Ishikawa (cell line): ENCODE measurements around the gene RASSF4.

Source experiments
- CEBPB ChIP-seq: IDR thresholded peaks from 2 replicates; pipeline ENCODE4 v1.6.1; 2012
- CREB1 ChIP-seq: IDR thresholded peaks from 2 replicates; pipeline ENCODE4 v1.6.1; 2012; ENCODE audit warnings: low read depth
- EGR1 ChIP-seq: IDR thresholded peaks from 2 replicates; pipeline ENCODE4 v1.6.1; 2012
- EP300 ChIP-seq: IDR thresholded peaks from 2 replicates; pipeline ENCODE4 v1.6.1; 2012; ENCODE audit warnings: borderline replicate concordance
- FOXM1 ChIP-seq: IDR thresholded peaks from 2 replicates; pipeline ENCODE4 v1.6.1; 2012; ENCODE audit warnings: low read depth, borderline replicate concordance
- NFIC ChIP-seq: IDR thresholded peaks from 2 replicates; pipeline ENCODE4 v1.6.1; 2012
- RAD21 ChIP-seq: IDR thresholded peaks from 2 replicates; pipeline ENCODE4 v1.6.1; 2012; ENCODE audit warnings: low read depth
- REST ChIP-seq: IDR thresholded peaks from 2 replicates; pipeline ENCODE4 v1.6.1; 2012; ENCODE audit warnings: low read depth, mild to moderate bottlenecking
- TAF1 ChIP-seq: IDR thresholded peaks from 2 replicates; pipeline ENCODE4 v1.6.1; 2012; ENCODE audit warnings: low read depth, mild to moderate bottlenecking
- TCF12 ChIP-seq: IDR thresholded peaks from 2 replicates; pipeline ENCODE4 v1.6.1; 2012; ENCODE audit warnings: low read depth
- TEAD4 ChIP-seq: IDR thresholded peaks from 2 replicates; pipeline ENCODE4 v1.6.1; 2012
- USF1 ChIP-seq: IDR thresholded peaks from 2 replicates; pipeline ENCODE4 v1.6.1; 2012
- YY1 ChIP-seq: IDR thresholded peaks from 2 replicates; pipeline ENCODE4 v1.6.1; 2012; ENCODE audit warnings: low read depth
- ZBTB7A ChIP-seq: IDR thresholded peaks from 2 replicates; pipeline ENCODE4 v1.6.1; 2012; ENCODE audit warnings: low read depth
- TF ChIP-seq, protein P1 (sequence below): IDR thresholded peaks from 2 replicates; pipeline ENCODE4 v1.6.1; 2012

The RASSF4 gene

GRCh38 chr10:44950326-44951225 lies 9.0 kb upstream of the RASSF4 start:
- no peak for TF ChIP-seq FOXM1
- no peak for TF ChIP-seq CREB1
- TF ChIP-seq NFIC = no peak
- TF ChIP-seq RAD21 = no peak
- TF ChIP-seq TCF12 = no peak
- no peak for TF ChIP-seq YY1
- no peak for TF ChIP-seq REST
- no peak for TF ChIP-seq EGR1

DNA sequence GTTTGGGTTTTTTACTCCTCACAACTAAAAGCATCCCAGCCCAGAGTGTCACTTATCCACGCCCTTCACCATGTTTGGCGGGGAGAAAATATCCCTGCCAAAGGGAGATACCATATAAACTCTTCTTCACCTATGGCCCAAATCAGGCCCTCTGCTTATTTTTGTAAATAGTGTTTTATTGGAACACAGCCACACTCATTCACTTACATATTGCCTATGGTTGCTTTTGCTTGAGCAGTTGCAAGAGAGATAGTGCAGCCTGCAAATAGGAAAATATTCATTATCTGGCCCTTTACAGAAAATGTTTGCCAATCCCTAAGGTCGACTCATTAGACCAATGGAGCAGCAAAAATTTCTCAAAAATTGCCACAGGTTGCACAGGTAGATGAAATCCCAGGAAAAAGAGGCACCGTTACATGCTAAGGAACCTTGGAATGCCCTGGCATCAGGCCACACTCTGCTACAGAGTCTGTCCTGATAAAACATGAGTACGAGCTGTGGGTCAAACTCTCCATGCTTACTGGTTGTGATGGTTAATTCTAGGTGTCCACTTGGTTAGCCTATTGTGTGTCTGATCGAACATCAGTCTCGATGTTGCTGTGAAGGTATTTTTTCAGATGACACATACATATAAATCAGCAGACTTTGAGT lies 7.9 kb upstream of the RASSF4 start:
- no peak for TF ChIP-seq ZBTB7A
- TF ChIP-seq CREB1 = no peak

DNA sequence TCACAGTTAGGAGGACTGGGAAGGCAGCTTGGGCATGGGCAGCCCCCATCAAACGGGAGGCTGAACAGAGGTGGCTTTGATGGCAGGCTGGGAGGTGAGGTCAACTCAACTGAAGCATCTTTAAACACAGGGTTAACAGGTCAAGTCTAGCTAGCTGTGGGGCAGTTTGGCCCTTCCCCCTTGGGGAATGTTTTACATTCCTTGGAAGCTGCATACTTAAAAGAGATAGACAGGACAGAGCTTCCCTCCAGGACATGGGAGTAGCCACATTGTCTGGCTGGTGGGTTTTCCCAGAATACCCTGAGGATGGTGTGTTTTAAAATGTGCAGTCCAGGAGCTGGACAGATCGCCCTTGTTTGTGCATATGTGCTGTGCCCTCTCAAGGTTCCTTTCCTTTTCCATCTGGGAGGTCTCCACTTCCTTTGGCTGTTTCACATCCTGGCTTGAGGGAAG lies 6.8 kb upstream of the RASSF4 start:
- no peak for TF ChIP-seq EP300
- TF ChIP-seq USF1 = no peak
- no peak for TF ChIP-seq ZBTB7A
- no peak for TF ChIP-seq TCF12
- TF ChIP-seq NFIC = no peak
- TF ChIP-seq EGR1 = no peak
- no peak for TF ChIP-seq REST
- TF ChIP-seq, protein P1, sequence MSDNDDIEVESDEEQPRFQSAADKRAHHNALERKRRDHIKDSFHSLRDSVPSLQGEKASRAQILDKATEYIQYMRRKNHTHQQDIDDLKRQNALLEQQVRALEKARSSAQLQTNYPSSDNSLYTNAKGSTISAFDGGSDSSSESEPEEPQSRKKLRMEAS = no peak
- no peak for TF ChIP-seq YY1
- no peak for TF ChIP-seq FOXM1
- no peak for TF ChIP-seq CEBPB
- TF ChIP-seq RAD21 = no peak
- TF ChIP-seq CREB1 = no peak
- TF ChIP-seq TEAD4 = no peak
- TF ChIP-seq TAF1 = no peak

- TF ChIP-seq CEBPB = no peak
- TF ChIP-seq TCF12 = no peak
- TF ChIP-seq EGR1 = no peak
Observed at GRCh38 chr10:44954042-44954441, 5.6 kb upstream of the RASSF4 start.

- TF ChIP-seq TAF1 (no peak), TCF12 (no peak), RAD21 (no peak), YY1 (no peak), TEAD4 (no peak)
- TF ChIP-seq, protein P1 = no peak
Observed at GRCh38 chr10:44954962-44955361, 4.6 kb upstream of the RASSF4 start.

GRCh38 chr10:44955413-44956070 lies 4.1 kb upstream of the RASSF4 start:
- TF ChIP-seq CREB1 = no peak
- TF ChIP-seq YY1 = no peak
- no peak for TF ChIP-seq ZBTB7A
- no peak for TF ChIP-seq EP300

DNA sequence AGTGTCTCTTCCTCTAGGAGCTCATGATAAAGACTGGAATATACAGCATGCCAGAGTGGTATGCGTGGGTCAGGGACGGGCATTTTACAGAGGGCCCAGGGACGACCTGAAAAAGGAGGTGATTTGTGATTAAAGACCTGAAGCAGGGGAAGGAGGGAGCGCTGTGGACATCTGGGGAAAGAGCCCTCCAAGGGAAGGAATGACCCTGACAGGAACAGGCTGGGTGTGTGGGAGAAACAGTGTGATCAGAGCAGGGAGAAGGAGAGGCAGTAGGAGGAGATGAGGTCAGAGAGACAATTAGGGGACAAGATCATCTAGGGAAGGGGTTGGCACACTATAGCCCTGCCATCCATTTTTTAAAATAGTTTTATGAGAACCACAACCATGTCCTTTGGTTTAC lies 3.4 kb upstream of the RASSF4 start:
- TF ChIP-seq RAD21 (no peak), CEBPB (no peak), TEAD4 (no peak), EGR1 (no peak), FOXM1 (no peak), TAF1 (no peak), EP300 (no peak), TCF12 (no peak), NFIC (no peak), YY1 (no peak), USF1 (no peak), ZBTB7A (no peak), REST (no peak), CREB1 (no peak)
- TF ChIP-seq, protein P1 = no peak
